Activated T-cell treated with anti-CD3 and anti-CD28 coated beads, Interleukin-2, amount 50 U/mL, for 72 hours (primary cell): ENCODE results near the gene PRDM16. TPM values are rescaled to one million over a fixed set of nuclear protein-coding genes. Genes with fewer than 3 reads are reported as not detected.
"Not testable (repeated sequence)": the region's sequence is repeated elsewhere in the genome, so short reads cannot be mapped to it uniquely, and the experiment has no call there.

Experiments
- ATAC-seq, 2 donors: fragments of 150-1000 bp; cut with Tn5 transposase; replicated peaks in 1 of 2; 2 replicates each; pipeline ENCODE4 v1.10.0; 2021; ENCODE audit warnings: moderate library complexity in 2 of 2, mild to moderate bottlenecking in 1 of 2
- DNase-seq, 2 donors: peaks; one replicate each; pipeline ENCODE4 v3.0.0; 2021 to 2022; ENCODE audit warnings: mixed read lengths in 1 of 2
- H3K27ac Mint-ChIP-seq: one replicate; pipeline ENCODE4 v1.8.0; 2022; ENCODE audit warnings: mild to moderate bottlenecking, moderate library complexity, mixed read lengths
- H3K27me3 Mint-ChIP-seq: one replicate; pipeline ENCODE4 v1.8.0; 2022; ENCODE audit warnings: low read depth, mixed read lengths
- H3K36me3 Mint-ChIP-seq, 2 donors: one replicate each; pipeline ENCODE4 v1.8.0; 2022; ENCODE audit warnings: mixed read lengths in 2 of 2, mild to moderate bottlenecking in 1 of 2; ENCODE audit not compliant: insufficient read depth in 2 of 2
- H3K4me1 Mint-ChIP-seq: one replicate; pipeline ENCODE4 v1.8.0; 2022; ENCODE audit warnings: low read depth, mixed read lengths
- H3K4me3 Mint-ChIP-seq, 2 donors: one replicate each; pipeline ENCODE4 v1.8.0; 2022; ENCODE audit warnings: mild to moderate bottlenecking in 2 of 2, mixed read lengths in 2 of 2, moderate library complexity in 2 of 2
- H3K9me3 Mint-ChIP-seq, 2 donors: one replicate each; pipeline ENCODE4 v1.8.0; 2022; ENCODE audit warnings: mixed read lengths in 2 of 2
- total RNA-seq, 2 donors: library from RNA; stranded (reverse); gene quantifications; one replicate each; pipeline ENCODE4 v1.2.3, GENCODE V29; 2022

PRDM16 gene
- total RNA-seq, 2 donors from 2014 or later = 0.77 to 1.7 TPM

DNA sequence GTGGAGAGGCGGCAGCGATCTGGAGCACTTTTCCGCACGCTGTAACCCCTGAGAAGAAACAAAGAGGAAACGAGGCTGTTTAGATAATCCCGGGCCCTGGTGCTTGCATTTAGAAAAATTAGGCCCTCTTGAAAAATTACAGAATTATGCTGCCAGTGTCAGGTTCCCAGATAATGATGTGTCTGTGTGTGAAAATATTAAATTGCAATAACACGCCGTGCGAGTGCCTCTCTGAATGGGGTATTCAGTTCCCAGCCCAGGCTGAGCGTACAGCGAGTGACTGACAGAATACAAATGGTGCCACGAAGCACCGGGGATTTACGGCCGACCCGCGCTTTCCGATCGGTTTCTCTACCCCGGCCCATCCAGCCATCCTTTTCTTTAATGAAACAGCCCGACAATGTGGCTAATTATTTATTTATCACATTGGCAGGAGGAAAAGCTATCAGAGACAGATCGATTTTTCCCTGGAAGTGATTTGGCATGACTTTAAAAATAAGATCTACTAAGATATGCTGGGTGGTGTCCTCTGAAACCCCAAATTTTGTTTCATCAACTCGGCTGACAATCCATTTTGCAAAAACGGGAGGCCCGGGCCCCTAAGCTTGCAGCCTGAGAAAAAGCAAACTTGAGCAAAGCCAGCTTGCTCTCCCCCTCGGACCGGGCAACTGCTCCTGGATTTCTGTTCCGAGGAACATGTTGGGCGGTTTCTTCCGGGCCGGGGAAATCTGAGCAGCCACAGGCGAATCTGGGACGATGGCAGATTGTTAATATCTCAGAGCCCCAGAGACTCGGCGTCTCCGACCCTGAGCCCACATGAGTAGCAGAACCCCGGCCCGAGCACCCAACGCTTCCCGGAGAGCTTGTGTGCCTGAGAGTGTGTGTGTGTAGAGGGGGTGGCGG, 11.3 kb downstream of the PRDM16 start:
- Mint-ChIP-seq H3K27me3 (peaks cover 6% of the 10 kb centered on the region), H3K4me3 (no peak overlapping the region), H3K9me3 (no peaks in the 10 kb centered on the region), H3K27ac (no peak overlapping the region), H3K36me3 (no peaks in the 10 kb centered on the region), H3K4me1 (no peaks in the 10 kb centered on the region)
- DNase-seq (no peak), ATAC-seq (no peak)

DNA sequence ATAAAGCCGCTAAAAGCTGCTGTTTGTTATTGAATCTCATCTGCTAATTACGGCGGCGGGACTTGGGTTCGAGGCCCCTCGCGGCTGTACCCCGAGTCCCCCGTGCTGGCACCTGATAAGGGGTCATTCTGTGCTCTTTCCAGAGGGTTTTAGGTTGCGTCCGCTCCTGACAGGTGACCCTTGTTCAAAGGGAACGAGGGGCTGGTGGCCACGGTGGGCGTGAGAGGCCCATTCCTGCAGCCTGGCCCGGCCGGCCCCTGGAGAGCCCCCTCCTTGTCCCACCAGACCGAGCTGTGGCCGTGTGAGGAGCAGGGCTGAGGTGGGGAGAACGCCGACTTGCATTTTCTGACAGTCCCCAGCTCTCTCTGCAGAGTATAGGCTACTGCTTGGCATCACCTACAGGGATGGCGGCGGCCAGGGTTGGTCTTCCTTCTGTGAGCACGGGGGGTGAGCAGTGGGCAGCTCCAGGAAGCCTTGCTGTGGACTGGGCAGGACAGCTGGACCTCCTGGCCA, 12.2 kb downstream of the PRDM16 start:
- Mint-ChIP-seq H3K9me3 (no peaks in the 10 kb centered on the region), H3K4me1 (no peaks in the 10 kb centered on the region), H3K27me3 (peaks cover 6% of the 10 kb centered on the region), H3K4me3 (no peak overlapping the region), H3K27ac (no peak overlapping the region), H3K36me3 (no peaks in the 10 kb centered on the region)
- DNase-seq = no peak
- ATAC-seq = no peak

DNA sequence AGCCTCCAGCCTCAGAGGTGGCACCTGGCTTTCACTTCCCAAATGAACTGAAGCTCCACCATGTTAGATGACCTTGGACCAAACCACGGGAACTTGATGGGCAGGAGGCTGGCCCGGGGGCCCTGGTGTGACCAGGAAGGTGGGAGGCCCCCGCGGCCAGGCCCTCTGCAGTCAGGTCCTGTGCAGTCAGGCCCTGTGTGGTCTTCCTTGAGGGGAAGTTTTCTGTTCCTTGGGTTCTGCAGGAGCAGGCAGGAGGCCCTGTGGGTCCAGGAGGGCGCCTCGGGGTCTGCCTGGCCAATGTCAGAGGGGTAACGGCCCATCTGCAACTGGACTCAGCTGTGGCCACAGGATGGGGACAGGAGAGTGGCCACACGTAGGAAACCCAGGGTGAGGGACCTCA, 13.0 kb downstream of the PRDM16 start:
- H3K4me3 Mint-ChIP-seq = no peak overlapping the region
- peaks cover 6% of the 10 kb centered on the region for H3K27me3 Mint-ChIP-seq
- no peak overlapping the region for H3K27ac Mint-ChIP-seq
- no peaks in the 10 kb centered on the region for H3K4me1 Mint-ChIP-seq
- ATAC-seq = no peak
- H3K36me3 Mint-ChIP-seq = no peaks in the 10 kb centered on the region
- no peak for DNase-seq
- H3K9me3 Mint-ChIP-seq = no peaks in the 10 kb centered on the region

GRCh38 chr1:3082571-3083516, 13.8 kb downstream of the PRDM16 start:
- H3K27ac Mint-ChIP-seq = no peak overlapping the region
- H3K27me3 Mint-ChIP-seq = peaks cover 5% of the 10 kb centered on the region
- H3K4me3 Mint-ChIP-seq = no peak overlapping the region
- no peaks in the 10 kb centered on the region for H3K9me3 Mint-ChIP-seq
- ATAC-seq = no peak
- H3K4me1 Mint-ChIP-seq = no peaks in the 10 kb centered on the region
- no peaks in the 10 kb centered on the region for H3K36me3 Mint-ChIP-seq
- DNase-seq = no peak

DNA sequence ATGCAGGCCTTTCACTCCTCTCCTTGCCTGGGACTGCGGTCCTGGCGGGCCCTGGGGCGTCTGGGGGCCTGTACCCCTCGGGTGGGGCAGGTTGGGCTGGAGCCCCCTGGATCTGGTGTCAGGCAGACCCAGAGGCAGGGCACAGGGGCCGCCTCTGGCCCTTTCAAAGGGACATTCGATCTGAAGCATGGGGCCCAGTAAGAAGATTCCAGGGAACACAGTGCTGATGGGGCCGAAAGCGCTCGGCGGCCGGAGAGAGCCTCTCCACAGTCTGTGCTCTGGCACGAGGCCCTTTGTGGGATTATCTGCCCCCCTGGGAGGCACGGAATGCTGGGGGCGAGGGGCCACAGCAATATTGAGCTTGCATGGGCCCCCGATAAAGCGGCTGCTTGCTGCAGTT, 15.2 kb downstream of the PRDM16 start:
- no peak overlapping the region for H3K27ac Mint-ChIP-seq
- no peak for ATAC-seq
- H3K9me3 Mint-ChIP-seq = no peaks in the 10 kb centered on the region
- no peak overlapping the region for H3K4me3 Mint-ChIP-seq
- no peaks in the 10 kb centered on the region for H3K4me1 Mint-ChIP-seq
- no peak for DNase-seq
- no peaks in the 10 kb centered on the region for H3K36me3 Mint-ChIP-seq
- no peaks in the 10 kb centered on the region for H3K27me3 Mint-ChIP-seq

DNA sequence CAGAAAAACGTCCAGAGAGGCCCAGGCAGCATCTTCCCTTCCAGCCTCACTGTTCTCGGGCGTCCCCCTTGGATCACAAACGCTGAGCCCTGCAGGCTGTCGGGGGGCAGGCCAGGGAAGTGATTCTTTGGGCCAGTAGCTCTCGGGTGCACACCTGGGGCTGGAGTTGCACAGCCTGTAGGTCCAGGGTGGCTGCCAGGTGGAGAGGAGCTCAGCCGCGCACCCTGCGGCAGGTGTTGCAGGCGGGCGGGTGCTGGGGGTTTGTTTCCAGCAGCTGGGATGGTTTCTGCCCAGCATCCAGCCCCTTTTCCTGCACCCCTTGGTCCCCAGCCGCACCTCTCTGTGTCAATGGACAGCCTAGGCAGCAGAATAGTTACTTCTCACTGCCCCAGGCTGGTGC, 15.7 kb downstream of the PRDM16 start:
- Mint-ChIP-seq H3K27ac (no peak overlapping the region), H3K4me1 (no peaks in the 10 kb centered on the region), H3K4me3 (no peak overlapping the region), H3K9me3 (no peaks in the 10 kb centered on the region), H3K27me3 (no peaks in the 10 kb centered on the region), H3K36me3 (no peaks in the 10 kb centered on the region)
- DNase-seq (no peak), ATAC-seq (no peak)

GRCh38 chr1:3085721-3086120, 16.7 kb downstream of the PRDM16 start:
- no peaks in the 10 kb centered on the region for H3K4me1 Mint-ChIP-seq
- no peak for ATAC-seq
- no peaks in the 10 kb centered on the region for H3K27me3 Mint-ChIP-seq
- no peak overlapping the region for H3K27ac Mint-ChIP-seq
- no peak overlapping the region for H3K4me3 Mint-ChIP-seq
- no peak for DNase-seq
- H3K36me3 Mint-ChIP-seq = no peaks in the 10 kb centered on the region
- no peaks in the 10 kb centered on the region for H3K9me3 Mint-ChIP-seq

DNA sequence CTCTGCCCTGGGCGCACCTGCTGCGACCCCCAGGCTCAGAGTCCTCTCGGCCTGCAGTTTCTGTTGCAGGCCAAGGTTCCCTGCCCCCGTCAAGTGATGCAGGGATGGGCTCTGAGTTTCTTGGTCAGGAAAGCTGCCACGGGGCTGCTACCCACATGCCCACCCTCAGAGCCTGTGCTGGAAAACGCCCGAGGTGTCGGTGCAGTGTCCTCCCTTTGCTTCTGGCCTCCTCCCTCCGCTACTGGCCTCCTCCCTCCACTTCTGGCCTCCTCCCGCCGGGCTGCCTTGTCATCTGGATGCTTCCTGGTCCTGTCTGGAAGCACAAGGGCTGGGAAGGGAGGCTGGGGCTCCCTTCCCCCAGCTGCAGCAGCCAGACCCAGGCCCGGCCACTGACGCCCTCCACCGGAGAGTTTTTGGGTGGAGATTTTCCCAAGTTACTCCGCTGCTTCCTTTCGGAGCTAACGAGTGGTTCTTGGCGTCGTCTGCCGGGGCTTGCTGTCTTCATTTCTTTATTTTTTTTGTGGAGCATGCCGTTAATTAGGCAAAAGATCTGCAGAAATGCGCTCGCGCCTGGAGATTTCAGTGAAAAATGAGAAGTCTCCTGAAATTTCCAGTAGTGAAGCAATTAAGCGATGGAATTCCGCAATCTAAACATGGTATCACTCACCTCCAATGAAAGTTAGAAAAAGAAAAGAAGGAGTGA, 17.4 kb downstream of the PRDM16 start:
- Mint-ChIP-seq H3K27ac (no peak overlapping the region), H3K27me3 (no peaks in the 10 kb centered on the region), H3K4me1 (no peaks in the 10 kb centered on the region), H3K9me3 (no peaks in the 10 kb centered on the region), H3K4me3 (no peak overlapping the region), H3K36me3 (no peaks in the 10 kb centered on the region)
- ATAC-seq (no peak), DNase-seq (no peak)

- Mint-ChIP-seq H3K4me1 (no peaks in the 10 kb centered on the region), H3K9me3 (no peaks in the 10 kb centered on the region), H3K27me3 (no peaks in the 10 kb centered on the region), H3K4me3 (no peak overlapping the region), H3K36me3 (no peaks in the 10 kb centered on the region), H3K27ac (no peak overlapping the region)
- DNase-seq (no peak), ATAC-seq (no peak)
These were observed 18.0 kb downstream of the PRDM16 start for GRCh38 chr1:3087049-3087448.

GRCh38 chr1:3087946-3088668, 19.1 kb downstream of the PRDM16 start:
- H3K4me1 Mint-ChIP-seq, H3K4me3 Mint-ChIP-seq, H3K27ac Mint-ChIP-seq, ATAC-seq, H3K27me3 Mint-ChIP-seq, H3K36me3 Mint-ChIP-seq, H3K9me3 Mint-ChIP-seq, DNase-seq: not testable (repeated sequence)

DNA sequence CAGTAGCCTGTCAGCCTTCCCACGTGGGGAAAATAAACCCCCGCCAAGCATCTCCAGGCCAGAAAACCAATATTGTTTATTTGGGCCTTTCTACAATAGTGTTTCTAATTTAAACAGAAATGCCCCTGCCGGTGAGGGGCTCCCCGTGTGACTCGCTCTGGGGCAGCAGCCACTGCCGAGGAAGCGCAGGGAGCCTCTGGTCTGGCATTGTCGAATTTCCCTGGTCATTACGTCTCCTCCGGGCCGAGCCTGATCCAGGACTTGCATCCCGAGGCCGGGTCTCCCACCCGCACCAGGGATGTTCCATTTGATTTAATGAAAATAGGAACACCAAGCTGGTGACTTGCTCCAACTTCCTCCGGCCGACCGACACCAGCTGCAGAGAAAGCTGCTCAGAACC, 20.5 kb downstream of the PRDM16 start:
- no peaks in the 10 kb centered on the region for H3K36me3 Mint-ChIP-seq
- no peaks in the 10 kb centered on the region for H3K27me3 Mint-ChIP-seq
- no peak for ATAC-seq
- no peak for DNase-seq
- no peak overlapping the region for H3K4me3 Mint-ChIP-seq
- no peaks in the 10 kb centered on the region for H3K4me1 Mint-ChIP-seq
- H3K9me3 Mint-ChIP-seq = no peaks in the 10 kb centered on the region
- H3K27ac Mint-ChIP-seq = no peak overlapping the region

GRCh38 chr1:3091334-3091733, 22.3 kb downstream of the PRDM16 start:
- no peaks in the 10 kb centered on the region for H3K9me3 Mint-ChIP-seq
- H3K27me3 Mint-ChIP-seq = no peaks in the 10 kb centered on the region
- ATAC-seq = no peak
- H3K4me3 Mint-ChIP-seq = no peak overlapping the region
- no peak for DNase-seq
- no peaks in the 10 kb centered on the region for H3K36me3 Mint-ChIP-seq
- no peak overlapping the region for H3K27ac Mint-ChIP-seq
- no peaks in the 10 kb centered on the region for H3K4me1 Mint-ChIP-seq
